GM21528 (cell line): Measurements from ENCODE around the gene CNPY4.
"Not testable (repeated sequence)": the region's sequence is repeated elsewhere in the genome, so short reads cannot be mapped to it uniquely, and the experiment has no call there.

ENCODE experiments used
- ATAC-seq: cut with Tn5 transposase; IDR thresholded peaks from one replicate; pipeline ENCODE4 v1.9.1; 2021; ENCODE audit warnings: mild to moderate bottlenecking, moderate library complexity; ENCODE audit not compliant: unreplicated experiment, low FRiP score

Gene CNPY4

GRCh38 chr7:100111914-100112313 is 7.5 kb upstream of the CNPY4 start:
- no peak for ATAC-seq

- no peak for ATAC-seq
Measured at GRCh38 chr7:100115026-100115425, 4.4 kb upstream of the CNPY4 start.

- ATAC-seq, result no peak
Measured at GRCh38 chr7:100118388-100119071, 904 bp upstream of the CNPY4 start.

GRCh38 chr7:100119970-100120732 is 717 bp downstream of the CNPY4 start:
- ATAC-seq, result peak; percentile 29

- ATAC-seq, result no peak
Measured at GRCh38 chr7:100120733-100121036, 1.3 kb downstream of the CNPY4 start.

DNA sequence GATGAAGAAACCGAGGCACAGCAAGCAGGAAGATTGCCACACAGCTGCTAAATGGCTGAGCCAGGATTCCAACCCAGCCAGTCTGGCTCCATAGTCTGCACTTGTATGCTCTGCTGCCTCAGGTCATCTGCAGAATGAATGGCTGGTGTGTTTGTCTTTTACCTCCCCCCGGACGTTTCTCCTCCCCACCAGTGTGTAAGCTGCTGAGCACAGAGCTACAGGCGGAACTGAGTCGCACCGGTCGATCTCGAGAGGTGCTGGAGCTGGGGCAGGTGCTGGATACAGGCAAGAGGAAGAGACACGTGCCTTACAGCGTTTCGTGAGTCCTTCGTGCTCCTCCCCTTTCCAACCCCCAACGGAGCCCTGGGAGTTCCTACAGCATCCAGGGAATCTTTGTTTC is 2.6 kb downstream of the CNPY4 start:
- no peak for ATAC-seq

DNA sequence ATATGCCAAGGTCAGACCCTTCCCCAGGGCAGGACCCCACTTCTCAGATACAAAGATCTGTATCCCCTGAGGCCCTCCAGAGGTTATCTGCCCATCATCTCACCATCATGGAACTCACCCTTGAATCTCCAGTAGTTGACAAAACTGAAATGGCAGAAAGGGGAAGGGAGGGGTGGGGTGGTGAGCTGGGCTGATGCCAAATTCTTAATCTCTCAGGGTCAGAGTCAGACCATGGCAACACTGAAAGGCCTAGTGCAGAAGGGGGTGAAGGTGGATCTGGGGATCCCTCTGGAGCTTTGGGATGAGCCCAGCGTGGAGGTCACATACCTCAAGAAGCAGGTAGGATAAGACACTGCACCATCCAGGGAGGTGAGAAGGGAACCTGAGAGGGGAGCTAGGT is 3.1 kb downstream of the CNPY4 start:
- no peak for ATAC-seq

DNA sequence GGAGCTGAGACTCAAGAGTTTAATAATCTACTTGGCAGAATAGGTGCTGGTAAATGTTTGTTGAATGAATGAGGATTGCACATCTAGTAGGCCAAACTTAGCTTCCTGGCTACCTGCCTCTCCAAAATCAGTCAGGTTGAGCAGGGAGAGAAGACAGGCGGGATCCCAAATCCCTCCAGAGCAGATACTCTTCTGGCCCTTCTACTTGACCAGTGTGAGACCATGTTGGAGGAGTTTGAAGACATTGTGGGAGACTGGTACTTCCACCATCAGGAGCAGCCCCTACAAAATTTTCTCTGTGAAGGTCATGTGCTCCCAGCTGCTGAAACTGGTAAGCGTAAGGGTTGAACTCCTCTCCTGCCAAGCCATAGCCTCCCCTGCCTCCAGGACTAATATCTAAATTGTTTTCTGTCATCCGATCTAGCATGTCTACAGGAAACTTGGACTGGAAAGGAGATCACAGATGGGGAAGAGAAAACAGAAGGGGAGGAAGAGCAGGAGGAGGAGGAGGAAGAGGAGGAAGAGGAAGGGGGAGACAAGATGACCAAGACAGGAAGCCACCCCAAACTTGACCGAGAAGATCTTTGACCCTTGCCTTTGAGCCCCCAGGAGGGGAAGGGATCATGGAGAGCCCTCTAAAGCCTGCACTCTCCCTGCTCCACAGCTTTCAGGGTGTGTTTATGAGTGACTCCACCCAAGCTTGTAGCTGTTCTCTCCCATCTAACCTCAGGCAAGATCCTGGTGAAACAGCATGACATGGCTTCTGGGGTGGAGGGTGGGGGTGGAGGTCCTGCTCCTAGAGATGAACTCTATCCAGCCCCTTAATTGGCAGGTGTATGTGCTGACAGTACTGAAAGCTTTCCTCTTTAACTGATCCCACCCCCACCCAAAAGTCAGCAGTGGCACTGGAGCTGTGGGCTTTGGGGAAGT is 5.1 kb downstream of the CNPY4 start:
- ATAC-seq, result no peak

- peak; percentile 4 for ATAC-seq
Measured at GRCh38 chr7:100126239-100126930, 7.0 kb downstream of the CNPY4 start.

GRCh38 chr7:100126931-100127865 is 7.8 kb downstream of the CNPY4 start, which contains the start of gene MBLAC1:
Gene MBLAC1, plus strand, starts transcription at chr7:100126967. Its CDS starts 429 bp downstream, at chr7:100127396.
- ATAC-seq, result peak; percentile 52

DNA sequence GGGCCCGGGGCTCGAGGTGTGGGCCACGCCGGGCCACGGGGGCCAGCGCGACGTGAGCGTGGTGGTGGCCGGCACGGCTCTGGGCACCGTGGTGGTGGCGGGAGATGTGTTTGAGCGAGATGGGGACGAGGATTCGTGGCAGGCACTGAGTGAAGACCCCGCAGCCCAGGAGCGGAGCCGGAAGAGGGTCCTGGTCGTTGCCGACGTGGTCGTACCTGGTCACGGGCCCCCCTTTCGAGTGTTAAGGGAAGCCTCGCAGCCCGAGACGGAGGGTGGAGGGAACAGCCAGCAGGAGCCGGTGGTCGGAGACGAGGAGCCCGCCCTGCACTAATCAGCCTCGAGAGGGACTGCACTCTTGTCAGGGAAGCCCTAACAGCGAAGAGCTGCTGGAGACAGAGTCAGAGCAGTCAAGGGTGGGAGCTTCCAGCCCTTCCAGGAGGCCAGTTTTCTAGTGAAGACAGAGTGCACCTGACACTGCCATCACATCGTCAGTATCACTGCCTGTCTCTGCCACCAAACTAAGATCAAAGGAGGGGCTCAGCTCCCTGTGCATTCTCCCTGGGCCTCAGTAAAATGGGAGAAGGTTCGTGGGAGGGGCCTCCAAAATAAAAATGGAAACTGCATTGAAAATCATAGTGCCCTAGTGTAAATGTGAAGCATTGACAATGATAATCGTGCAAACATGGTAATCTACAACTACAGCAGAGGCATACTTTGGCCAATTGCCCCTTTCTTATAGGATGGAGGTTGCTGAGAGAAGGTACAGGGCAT is 8.6 kb downstream of the CNPY4 start:
- peak; percentile 4 for ATAC-seq

DNA sequence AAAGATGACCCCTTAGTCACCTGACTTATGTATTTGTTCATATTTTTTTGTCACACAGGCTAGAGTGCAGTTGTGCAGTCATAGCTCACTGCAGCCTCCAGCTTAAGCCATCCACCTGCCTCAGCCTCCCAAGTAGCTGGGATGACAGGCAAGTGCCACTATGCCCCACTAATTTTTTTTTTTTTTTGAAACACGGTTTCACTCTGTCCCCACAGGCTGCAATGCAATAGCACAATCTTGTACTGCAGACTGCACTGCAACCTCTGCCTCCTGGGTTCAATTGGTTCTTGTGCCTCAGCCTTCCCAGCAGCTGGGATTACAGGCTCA is 9.2 kb downstream of the CNPY4 start:
- ATAC-seq, result no peak

GRCh38 chr7:100130220-100130607 is 10.8 kb downstream of the CNPY4 start:
- not testable (repeated sequence) for ATAC-seq

- ATAC-seq, result no peak
Measured at GRCh38 chr7:100130608-100131453, 11.4 kb downstream of the CNPY4 start.

- no peak for ATAC-seq
Measured at GRCh38 chr7:100132126-100132525, 12.7 kb downstream of the CNPY4 start.

GRCh38 chr7:100132697-100133151 is 13.3 kb downstream of the CNPY4 start:
- no peak for ATAC-seq

DNA sequence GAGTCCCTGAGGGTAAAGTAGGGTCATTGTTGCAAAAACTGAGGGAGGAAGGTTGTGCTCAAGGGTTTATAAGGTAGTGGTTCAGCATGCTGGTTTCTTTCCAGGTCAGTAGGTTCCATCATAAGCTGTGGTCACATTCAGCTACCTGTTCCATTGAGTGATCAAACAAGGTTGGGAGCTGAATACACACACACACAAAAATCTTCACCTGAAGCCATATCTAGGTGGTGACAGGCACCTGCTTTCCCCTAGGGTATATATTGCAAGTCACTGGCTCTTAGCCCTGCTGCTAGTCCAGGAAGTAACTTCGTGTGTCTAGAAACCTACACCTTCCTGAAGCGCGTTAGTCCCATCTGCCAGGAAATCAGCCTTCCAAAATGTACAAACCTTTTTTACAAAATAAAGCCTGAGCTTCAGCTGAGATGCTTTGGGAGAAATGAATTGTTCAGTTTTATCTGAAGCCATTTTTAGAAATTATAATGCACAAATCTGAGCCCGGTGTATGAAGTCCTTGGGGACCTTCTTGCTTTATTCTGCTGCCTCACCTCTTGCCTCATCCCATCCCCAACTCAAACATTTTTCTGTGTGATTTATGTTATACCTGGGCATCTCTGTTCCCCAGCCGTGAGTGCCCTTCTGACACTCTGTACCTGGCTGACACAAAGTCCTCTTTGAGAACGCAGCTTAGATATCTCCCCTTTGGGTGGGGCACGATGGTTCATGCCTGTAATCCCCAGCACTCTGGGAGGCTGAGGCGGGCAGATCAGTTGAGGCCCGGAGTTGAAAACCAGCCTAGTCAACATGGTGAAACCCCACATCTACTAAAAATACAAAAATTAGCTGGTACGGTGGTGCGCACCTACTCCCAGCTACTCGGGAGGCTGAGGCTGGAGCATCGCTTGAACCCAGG is 18.7 kb downstream of the CNPY4 start:
- no peak for ATAC-seq
